ENCODE data around the gene CBL.

DNA sequence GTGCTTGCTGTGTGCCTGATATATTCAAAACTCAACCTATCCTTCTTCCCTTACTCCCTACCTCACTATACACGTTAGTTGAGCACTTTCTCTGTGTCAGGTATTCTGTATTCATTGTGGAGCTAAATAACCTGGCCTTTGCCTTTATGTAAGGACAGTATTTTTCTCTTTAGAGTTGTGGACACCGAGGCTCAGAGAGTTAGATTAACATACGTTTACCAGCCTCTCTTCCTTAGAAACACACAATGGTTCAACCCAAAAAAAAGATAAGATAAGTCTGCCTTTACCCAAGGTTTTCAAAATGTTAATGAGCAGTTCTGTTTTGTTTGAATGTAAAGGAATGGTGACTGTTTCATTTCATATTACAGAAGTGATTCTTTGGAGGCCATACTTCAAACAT, 45.0 kb downstream of the CBL start:
- TF ChIP-seq POLR2A (IDR thresholded peaks at IDR 0.05; ENCODE audit: low read depth, low read length) (no peak), POLR2AphosphoS5 (IDR thresholded peaks at IDR 0.05; ENCODE audit: low read depth, low read length) (no peak), SPI1 (IDR thresholded peaks at IDR 0.05; ENCODE audit: low read depth, low read length) (no peak), TAF1 (IDR thresholded peaks at IDR 0.05; ENCODE audit: low read depth, low read length) (no peak), POU2F2 (IDR thresholded peaks at IDR 0.05; ENCODE audit: low read depth, low read length) (no peak), PAX5 (IDR thresholded peaks at IDR 0.05; ENCODE audit: insufficient read depth, low read length, severe bottlenecking) (no peak)

Data from GM12891 (cell line).